Lower lobe of right lung (tissue), 2 donors: ENCODE data around the gene NRBF2. TPM values are rescaled to one million over a fixed set of nuclear protein-coding genes. Genes with fewer than 3 reads are reported as not detected.

Experiments used
- ATAC-seq, 2 donors: fragments of 200-7000 bp; cut with Tn5 transposase; one replicate each; pipeline ENCODE4 v1.9.1; 2020 to 2022; ENCODE audit warnings: mild to moderate bottlenecking in 2 of 2, moderate library complexity in 2 of 2
- DNase-seq: peaks from one replicate; pipeline ENCODE4 v3.0.0-alpha.2; 2020
- H3K27ac ChIP-seq: fragments of 200-600 bp; one replicate; pipeline ENCODE4 v1.8.0; 2022
- H3K27me3 ChIP-seq: fragments of 200-600 bp; one replicate; pipeline ENCODE4 v1.8.0; 2022; ENCODE audit warnings: low read depth
- H3K36me3 ChIP-seq: fragments of 200-600 bp; one replicate; pipeline ENCODE4 v1.8.0; 2022; ENCODE audit warnings: mild to moderate bottlenecking
- H3K4me1 ChIP-seq: fragments of 200-600 bp; one replicate; pipeline ENCODE4 v1.8.0; 2022
- H3K4me3 ChIP-seq: fragments of 200-600 bp; one replicate; pipeline ENCODE4 v1.8.0; 2022; ENCODE audit warnings: mild to moderate bottlenecking
- H3K9me3 ChIP-seq: fragments of 200-600 bp; one replicate; pipeline ENCODE4 v1.8.0; 2022
- CTCF ChIP-seq: fragments of 200-600 bp; IDR thresholded peaks from one replicate; pipeline ENCODE4 v1.8.0; 2022; ENCODE audit warnings: antibody characterized with exemption, mild to moderate bottlenecking
- intact Hi-C: fragments of 100-400 bp; cut with DNase I; formaldehyde crosslinking; loops from one replicate; pipeline ENCODE4 v1.11.0; 2022
- total RNA-seq: library from RNA; stranded (reverse); fragmentation: NEBNext Ultra II Directional; extraction: Animal tissue kit (Norgen Biotek cat#: 25700); gene quantifications from one replicate; pipeline ENCODE4 v1.2.1, GENCODE V29; 2021
- donor health status: DM: no; HTN: yes; CAD: no; lungs with severe emphysema.

The NRBF2 gene
- total RNA-seq, 1 donor from 2014 or later = 24.3 TPM

DNA sequence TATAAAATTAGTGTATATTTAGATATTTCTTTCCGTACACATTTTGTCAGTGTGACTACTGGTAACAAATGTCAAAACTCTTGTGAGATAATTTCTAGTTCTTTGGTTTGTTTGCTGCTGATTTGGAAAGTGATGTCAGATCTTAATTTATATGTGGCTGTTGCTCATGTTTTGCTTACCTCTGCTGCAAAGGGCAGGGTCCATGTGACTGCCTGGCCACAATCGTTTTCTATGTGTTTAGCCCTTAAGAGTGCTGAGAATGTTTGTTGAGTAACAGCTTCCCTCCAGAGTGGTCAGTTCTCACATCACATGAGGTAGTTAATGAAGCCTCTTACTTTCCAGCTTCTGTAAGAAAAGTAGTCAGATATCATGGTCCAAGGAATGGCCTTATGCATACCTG is 4.2 kb downstream of the NRBF2 start:
- no peak for TF ChIP-seq CTCF
- Histone ChIP-seq H3K27ac (no peak overlapping the region), H3K4me3 (no peak overlapping the region), H3K36me3 (peaks cover 17% of the 10 kb centered on the region), H3K9me3 (no peaks in the 10 kb centered on the region), H3K27me3 (no peaks in the 10 kb centered on the region), H3K4me1 (peaks cover 45% of the 10 kb centered on the region)
- DNase-seq = no peak
- intact Hi-C loops = no loop called here
- ATAC-seq = peak; percentile 29 to 43

GRCh38 chr10:63140077-63140476 is 6.9 kb downstream of the NRBF2 start:
- DNase-seq (no peak), ATAC-seq (no peak)
- Histone ChIP-seq H3K27ac (no peak overlapping the region), H3K36me3 (peaks cover 17% of the 10 kb centered on the region), H3K4me1 (peaks cover 48% of the 10 kb centered on the region), H3K9me3 (no peaks in the 10 kb centered on the region), H3K27me3 (no peaks in the 10 kb centered on the region), H3K4me3 (no peak overlapping the region)
- TF ChIP-seq CTCF = no peak
- intact Hi-C loops = no loop called here

- ATAC-seq (no peak), DNase-seq (no peak)
- intact Hi-C loops = no loop called here
- no peak for TF ChIP-seq CTCF
- Histone ChIP-seq H3K9me3 (no peaks in the 10 kb centered on the region), H3K36me3 (peaks cover 17% of the 10 kb centered on the region), H3K27ac (no peak overlapping the region), H3K27me3 (no peaks in the 10 kb centered on the region), H3K4me1 (peaks cover 36% of the 10 kb centered on the region), H3K4me3 (no peak overlapping the region)
Observed at GRCh38 chr10:63142136-63142535, 9.0 kb downstream of the NRBF2 start.

DNA sequence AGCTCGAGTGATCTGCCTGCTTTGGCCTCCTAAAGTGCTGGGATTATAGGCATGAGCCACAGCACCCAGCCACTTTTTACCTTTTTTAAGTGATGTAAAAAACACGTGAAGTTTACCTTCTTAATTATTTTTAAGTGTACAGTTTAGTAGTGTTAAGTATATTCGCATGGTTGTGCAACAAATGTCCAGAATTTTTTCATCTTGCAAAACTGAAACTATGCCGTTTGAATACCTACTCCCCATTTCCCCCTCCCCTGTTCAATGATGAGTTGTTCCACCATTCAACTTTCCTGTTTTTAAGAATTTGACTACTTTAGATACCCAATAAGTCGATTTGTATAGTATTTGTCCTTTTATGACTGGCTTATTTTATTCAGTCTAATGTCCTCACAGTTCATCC is 10.9 kb downstream of the NRBF2 start:
- DNase-seq (no peak), ATAC-seq (peak; percentile 39 to 55)
- Histone ChIP-seq H3K9me3 (no peaks in the 10 kb centered on the region), H3K4me3 (no peak overlapping the region), H3K27ac (no peak overlapping the region), H3K27me3 (no peaks in the 10 kb centered on the region), H3K4me1 (peaks cover 24% of the 10 kb centered on the region), H3K36me3 (peaks cover 17% of the 10 kb centered on the region)
- intact Hi-C loops = no loop called here
- TF ChIP-seq CTCF = no peak

DNA sequence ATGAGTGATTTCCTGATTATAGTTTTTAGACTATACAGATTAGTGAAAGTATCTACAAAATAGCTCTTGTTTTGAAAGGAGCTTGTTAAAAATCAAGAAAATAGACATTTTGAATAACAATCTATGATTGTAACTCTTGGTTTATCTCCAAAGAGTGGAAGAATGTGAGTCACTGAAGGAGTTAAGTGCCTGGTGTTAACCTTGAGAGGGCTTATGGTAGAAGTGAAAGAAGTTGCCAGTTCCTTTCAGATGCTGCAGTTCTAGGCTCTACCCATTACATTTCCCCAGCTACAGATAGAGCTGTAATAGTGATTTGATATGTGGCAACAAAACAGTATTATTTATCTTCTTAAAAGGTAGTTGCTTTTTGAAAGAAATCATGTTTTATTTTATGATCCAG is 12.7 kb downstream of the NRBF2 start:
- intact Hi-C loops = no loop called here
- H3K27me3 ChIP-seq = no peaks in the 10 kb centered on the region
- DNase-seq (no peak), ATAC-seq (peak in 1 of 2 donors; percentile 64)
- H3K27ac ChIP-seq = no peak overlapping the region
- peaks cover 24% of the 10 kb centered on the region for H3K4me1 ChIP-seq
- H3K9me3 ChIP-seq = no peaks in the 10 kb centered on the region
- H3K4me3 ChIP-seq = no peak overlapping the region
- H3K36me3 ChIP-seq = peaks cover 11% of the 10 kb centered on the region
- TF ChIP-seq CTCF = no peak

DNA sequence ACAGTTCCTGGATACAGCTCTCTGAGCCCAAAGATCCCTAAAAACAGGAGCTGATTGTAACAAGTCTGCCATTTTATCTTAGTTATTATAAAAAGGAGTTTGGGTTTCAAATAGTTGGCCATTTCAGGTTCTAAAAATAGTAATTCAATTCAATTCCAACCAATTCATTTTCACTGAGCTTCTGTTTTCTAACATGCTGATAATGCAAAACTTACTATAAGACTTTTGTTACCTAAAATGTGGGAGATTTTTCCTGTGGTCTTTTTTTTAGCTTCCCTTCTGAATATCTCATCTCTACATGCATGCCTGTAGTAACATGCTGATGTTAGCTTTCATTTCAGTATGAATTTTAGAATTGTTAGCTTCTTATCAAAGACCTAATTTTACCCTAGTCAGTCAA is 13.4 kb downstream of the NRBF2 start:
- intact Hi-C loops = no loop called here
- Histone ChIP-seq H3K9me3 (no peaks in the 10 kb centered on the region), H3K4me3 (no peak overlapping the region), H3K4me1 (peaks cover 24% of the 10 kb centered on the region), H3K27me3 (no peaks in the 10 kb centered on the region), H3K36me3 (peaks cover 15% of the 10 kb centered on the region), H3K27ac (no peak overlapping the region)
- no peak for DNase-seq
- no peak for TF ChIP-seq CTCF
- ATAC-seq = no peak
